HEK293 (cell line): Measurements from ENCODE around the gene IL34.

Experiments
- CTCF ChIA-PET: fragments of 350-600 bp; formaldehyde crosslinking; extraction: SDS; loops from one replicate; lab custom pipeline; 2021; ENCODE audit warnings: antibody characterized with exemption; lab: Yijun Ruan, JAX
- POLR2A ChIA-PET: fragments of 300-600 bp; formaldehyde crosslinking; extraction: SDS; loops from one replicate; lab custom pipeline; 2020; ENCODE audit warnings: antibody characterized with exemption, inconsistent platforms; lab: Yijun Ruan, JAX
- H3K27ac ChIP-seq: fragments of 200-500 bp; sonication (Bioruptor generic); 2 replicates; pipeline ENCODE4 v1.5.1; 2014; ENCODE audit warnings: low read depth, low read length, control low read depth, inconsistent platforms; ENCODE audit errors: extremely low read depth
- H3K36me3 ChIP-seq, 2 experiments: fragments of 200-500 bp in 1 of 2; sonication (Bioruptor generic) in 1 of 2; 1 replicate in 1 of 2; 2 replicates in 1 of 2; pipeline ENCODE4 v1.5.1; 2014 to 2017; ENCODE audit warnings: inconsistent platforms in 2 of 2, low read length in 2 of 2; ENCODE audit not compliant: control insufficient read depth in 2 of 2, insufficient read depth in 1 of 2
- H3K4me1 ChIP-seq: fragments of 200-500 bp; sonication (Bioruptor generic); 2 replicates; pipeline ENCODE4 v1.5.1; 2014; ENCODE audit warnings: mild to moderate bottlenecking, low read length, inconsistent platforms; ENCODE audit not compliant: control insufficient read depth, insufficient read depth
- H3K4me3 ChIP-seq: 2 replicates; pipeline ENCODE4 v1.5.1; 2011; ENCODE audit warnings: low read depth, mild to moderate bottlenecking, control low read depth, low read length, moderate library complexity
- H3K9me3 ChIP-seq: fragments of 200-500 bp; sonication (Bioruptor generic); 2 replicates; pipeline ENCODE4 v1.5.1; 2014; ENCODE audit warnings: low read depth, low read length, inconsistent platforms; ENCODE audit not compliant: control insufficient read depth, insufficient read depth
- FEZF1 ChIP-seq: fragments of 450-650 bp; formaldehyde crosslinking; IDR thresholded peaks from 2 replicates; pipeline ENCODE4 v1.5.1; 2016; ENCODE audit warnings: missing biosample characterization, missing genetic modification characterization
- GLIS1 ChIP-seq: fragments of 450-650 bp; formaldehyde crosslinking; IDR thresholded peaks from 2 replicates; pipeline ENCODE4 v1.5.1; 2016; ENCODE audit warnings: missing biosample characterization, missing genetic modification characterization
- GLIS2 ChIP-seq: fragments of 450-650 bp; formaldehyde crosslinking; IDR thresholded peaks from 2 replicates; pipeline ENCODE4 v1.5.1; 2016; ENCODE audit warnings: missing biosample characterization, missing genetic modification characterization
- KLF9 ChIP-seq: fragments of 450-650 bp; formaldehyde crosslinking; IDR thresholded peaks from 2 replicates; pipeline ENCODE4 v1.5.1; 2016; ENCODE audit warnings: missing biosample characterization, missing genetic modification characterization, low read depth
- PRDM10 ChIP-seq: fragments of 450-650 bp; formaldehyde crosslinking; IDR thresholded peaks from 2 replicates; pipeline ENCODE4 v1.5.1; 2016; ENCODE audit warnings: missing biosample characterization, missing genetic modification characterization
- PRDM4 ChIP-seq: fragments of 450-650 bp; formaldehyde crosslinking; IDR thresholded peaks from 2 replicates; pipeline ENCODE4 v1.5.1; 2017; ENCODE audit warnings: missing biosample characterization, missing genetic modification characterization
- SCRT1 ChIP-seq: fragments of 450-650 bp; formaldehyde crosslinking; IDR thresholded peaks from 2 replicates; pipeline ENCODE4 v1.5.1; 2016; ENCODE audit warnings: missing biosample characterization, missing genetic modification characterization, borderline replicate concordance
- ZBTB1 ChIP-seq: fragments of 450-650 bp; formaldehyde crosslinking; IDR thresholded peaks from 2 replicates; pipeline ENCODE4 v1.5.1; 2016; ENCODE audit warnings: missing biosample characterization, missing genetic modification characterization
- ZIC2 ChIP-seq: fragments of 450-650 bp; formaldehyde crosslinking; IDR thresholded peaks from 2 replicates; pipeline ENCODE4 v1.5.1; 2016; ENCODE audit warnings: missing biosample characterization, missing genetic modification characterization
- ZNF138 ChIP-seq: fragments of 450-650 bp; formaldehyde crosslinking; IDR thresholded peaks from 2 replicates; pipeline ENCODE4 v1.5.1; 2016; ENCODE audit warnings: missing biosample characterization, missing genetic modification characterization, borderline replicate concordance
- ZSCAN23 ChIP-seq: fragments of 450-650 bp; formaldehyde crosslinking; IDR thresholded peaks from 2 replicates; pipeline ENCODE4 v1.5.1; 2016; ENCODE audit warnings: missing biosample characterization, missing genetic modification characterization
- TF ChIP-seq, protein P1 (sequence below): fragments of 450-650 bp; IDR thresholded peaks from 2 replicates; pipeline ENCODE4 v1.5.1; 2018; ENCODE audit warnings: missing biosample characterization, mild to moderate bottlenecking, missing genetic modification characterization

The IL34 gene

DNA sequence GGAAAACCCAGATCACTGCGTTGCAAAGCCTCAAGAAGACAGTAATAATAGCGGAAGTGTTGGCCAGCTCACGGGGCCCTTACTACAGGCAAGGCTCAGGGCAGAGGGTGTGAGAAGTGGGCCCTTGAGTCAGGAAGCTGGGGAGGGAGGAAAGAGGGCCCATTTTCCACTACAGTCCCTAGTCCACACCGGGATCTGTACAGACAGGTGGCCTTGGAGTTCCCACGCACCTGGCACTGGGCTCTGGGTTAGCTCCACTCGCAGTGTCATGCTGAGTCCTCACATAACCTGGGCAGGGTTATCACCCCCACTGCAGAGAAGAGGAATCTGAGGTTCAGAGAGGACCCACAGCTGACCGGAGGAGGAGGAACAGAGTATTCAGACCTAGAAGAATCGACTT is 56.3 kb downstream of the IL34 start:
- CTCF ChIA-PET: interaction anchor here (1.5 kb wide), 1 partner anchor 68 kb away, joined by 4 read pairs; no protein-coding TSS in a partner anchor
- TF ChIP-seq PRDM4 (tag by site-specific recombination) (no peak), ZSCAN23 (tag by site-specific recombination) (no peak), ZBTB1 (tag by site-specific recombination) (no peak)
- TF ChIP-seq, all 188 proteins: peak for 0
- Histone ChIP-seq H3K4me3 (no peak overlapping the region), H3K27ac (no peak overlapping the region), H3K4me1 (no peaks in the 10 kb centered on the region), H3K9me3 (no peaks in the 10 kb centered on the region), H3K36me3 (peaks cover 0 to 5% of the 10 kb centered on the region in 2 experiments; a peak in 1 of 3 replicates)
- POLR2A ChIA-PET: no interaction called here

GRCh38 chr16:70703041-70703834 is 56.9 kb downstream of the IL34 start:
- H3K27ac ChIP-seq: no peak overlapping the region
- H3K4me3 ChIP-seq: no peak overlapping the region
- peaks cover 0 to under 1% of the 10 kb centered on the region in 2 experiments; a peak in 1 of 3 replicates for H3K36me3 ChIP-seq
- ChIA-PET POLR2A (no interaction called here), CTCF (interaction anchor here (0.6 to 1.5 kb wide), 3 partner anchors 12 to 71 kb away, joined by 3 to 4 read pairs (median 3); no protein-coding TSS in a partner anchor)
- no peaks in the 10 kb centered on the region for H3K4me1 ChIP-seq
- TF ChIP-seq FEZF1 (tag by site-specific recombination) (0 out of 2 replicates have a peak, but pooled peaks have one; percentile 6), SCRT1 (tag by site-specific recombination) (no peak), GLIS2 (no peak; the same call in 1 of the 2 replicates), ZIC2 (tag by site-specific recombination) (peak; percentile 96), GLIS1 (tag by site-specific recombination) (peak; percentile 91)
- no peaks in the 10 kb centered on the region for H3K9me3 ChIP-seq

GRCh38 chr16:70703835-70704381 is 57.5 kb downstream of the IL34 start:
- ChIA-PET CTCF (interaction anchor here (1.5 kb wide), 1 partner anchor 66 kb away, joined by 4 read pairs; no protein-coding TSS in a partner anchor), POLR2A (no interaction called here)
- Histone ChIP-seq H3K4me1 (no peaks in the 10 kb centered on the region), H3K9me3 (no peaks in the 10 kb centered on the region), H3K36me3 (no peaks in the 10 kb centered on the region), H3K27ac (no peak overlapping the region), H3K4me3 (no peak overlapping the region)
- TF ChIP-seq ZNF138 (tag by site-specific recombination): no peak
- 0 out of 2 replicates have a peak, but pooled peaks have one; percentile 2 for TF ChIP-seq FEZF1 (tag by site-specific recombination)

DNA sequence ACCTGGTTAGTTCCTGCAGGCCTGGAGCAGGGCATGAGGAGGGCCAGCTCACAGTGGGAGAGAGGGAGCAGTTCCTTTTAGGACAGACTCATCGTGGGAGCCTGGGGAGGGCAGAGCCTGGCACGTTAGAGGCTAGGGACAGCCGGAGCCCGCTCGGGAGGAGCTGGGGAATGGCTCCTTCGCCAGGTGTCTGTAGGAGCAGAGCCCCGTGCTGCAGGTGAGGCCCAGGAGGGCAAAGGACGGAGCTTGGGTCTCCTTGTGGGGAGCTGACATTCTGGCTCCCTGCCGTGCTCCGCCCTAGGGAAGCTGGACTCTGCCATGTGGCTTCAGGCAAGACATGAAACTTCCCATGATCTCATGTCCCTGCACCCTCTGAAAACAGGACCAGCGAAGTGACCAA is 58.2 kb downstream of the IL34 start:
- ChIA-PET POLR2A (no interaction called here), CTCF (no interaction called here)
- Histone ChIP-seq H3K9me3 (no peaks in the 10 kb centered on the region), H3K4me3 (no peak overlapping the region), H3K27ac (no peak overlapping the region), H3K4me1 (no peaks in the 10 kb centered on the region), H3K36me3 (no peaks in the 10 kb centered on the region)
- TF ChIP-seq PRDM10 (tag by site-specific recombination): peak; percentile 37; the same call in 1 of the 2 replicates
- TF ChIP-seq, protein P1, sequence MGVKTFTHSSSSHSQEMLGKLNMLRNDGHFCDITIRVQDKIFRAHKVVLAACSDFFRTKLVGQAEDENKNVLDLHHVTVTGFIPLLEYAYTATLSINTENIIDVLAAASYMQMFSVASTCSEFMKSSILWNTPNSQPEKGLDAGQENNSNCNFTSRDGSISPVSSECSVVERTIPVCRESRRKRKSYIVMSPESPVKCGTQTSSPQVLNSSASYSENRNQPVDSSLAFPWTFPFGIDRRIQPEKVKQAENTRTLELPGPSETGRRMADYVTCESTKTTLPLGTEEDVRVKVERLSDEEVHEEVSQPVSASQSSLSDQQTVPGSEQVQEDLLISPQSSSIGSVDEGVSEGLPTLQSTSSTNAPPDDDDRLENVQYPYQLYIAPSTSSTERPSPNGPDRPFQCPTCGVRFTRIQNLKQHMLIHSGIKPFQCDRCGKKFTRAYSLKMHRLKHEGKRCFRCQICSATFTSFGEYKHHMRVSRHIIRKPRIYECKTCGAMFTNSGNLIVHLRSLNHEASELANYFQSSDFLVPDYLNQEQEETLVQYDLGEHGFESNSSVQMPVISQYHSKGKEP (tag by site-specific recombination): no peak
- TF ChIP-seq KLF9: no peak
- peak; percentile 12; the same call in 1 of the 2 replicates for TF ChIP-seq ZIC2 (tag by site-specific recombination)
